K562 (cell line): ENCODE data around the gene FMNL2. TPM values are rescaled to one million over a fixed set of nuclear protein-coding genes. Genes with fewer than 3 reads are reported as not detected.

Source experiments
- ATAC-seq: fragments of 200-7000 bp; cut with Tn5 transposase; 3 replicates; pipeline ENCODE4 v1.9.1; 2020; ENCODE audit warnings: moderate library complexity
- BruUV-seq: library from RNA; stranded (reverse); fragments of 400-500 nt; replicated peaks from 2 replicates; lab custom pipeline; 2021; lab: Mats Ljungman, UMichigan
- CTCF ChIA-PET: fragments of 300-600 bp; formaldehyde crosslinking; extraction: SDS; loops from one replicate; lab custom pipeline; 2021; ENCODE audit warnings: low intra/inter-chr PET ratio; lab: Yijun Ruan, JAX
- POLR2A ChIA-PET: fragments of 300-600, 350-650 bp; sonication (Branson Sonifier 250); formaldehyde crosslinking; extraction: SDS; loops from one replicate; lab custom pipeline; 2021; ENCODE audit warnings: antibody characterized with exemption, inconsistent platforms; lab: Yijun Ruan, JAX
- DNase-seq, 4 experiments: peaks; one replicate each; pipeline versions ENCODE4 v3.0.0 to v3.0.0-alpha.2; 2011 to 2018; ENCODE audit warnings: low spot score in 3 of 4, mixed read lengths in 3 of 4; ENCODE audit errors: extremely low read depth in 1 of 4
- FAIRE-seq: peaks from 2 replicates; lab custom pipeline; 2011; peaks lifted over from hg19 to GRCh38; lab: Jason Lieb, UNC
- H2AFZ ChIP-seq: 2 replicates; pipeline ENCODE4 v1.6.0; 2011; ENCODE audit warnings: low read depth, low read length, control low read depth, inconsistent platforms
- H3K27ac ChIP-seq: fragments of 200-600 bp; 3 replicates; pipeline ENCODE4 v1.8.0; 2011; ENCODE audit warnings: low read depth, mild to moderate bottlenecking, control low read depth, inconsistent platforms, low read length, moderate library complexity, mixed read lengths; ENCODE audit errors: extremely low read depth
- H3K27me3 ChIP-seq, 2 experiments: fragments of 300-600 bp in 1 of 2; 2 replicates in 1 of 2; 3 replicates in 1 of 2; pipeline versions ENCODE4 v1.6.0 to v1.8.0; 2011; ENCODE audit warnings: inconsistent platforms in 2 of 2, low read length in 2 of 2, mild to moderate bottlenecking in 1 of 2, mixed read lengths in 1 of 2, moderate library complexity in 1 of 2; ENCODE audit not compliant: control insufficient read depth in 2 of 2, insufficient read depth in 2 of 2
- H3K36me3 ChIP-seq: fragments of 300-600 bp; 3 replicates; pipeline ENCODE4 v1.8.0; 2011; ENCODE audit warnings: mild to moderate bottlenecking, low read length, inconsistent platforms; ENCODE audit not compliant: control insufficient read depth, insufficient read depth
- H3K4me1 ChIP-seq, 2 experiments: fragments of 200-600 bp in 1 of 2; replicated peaks in 1 of 2; 2 replicates in 1 of 2; 3 replicates in 1 of 2; pipeline versions ENCODE4 v1.5.1 to v1.8.0; 2011; ENCODE audit warnings: inconsistent platforms in 2 of 2, low read length in 2 of 2, mild to moderate bottlenecking in 1 of 2, mixed read lengths in 1 of 2, moderate library complexity in 1 of 2; ENCODE audit not compliant: control insufficient read depth in 2 of 2, insufficient read depth in 2 of 2
- H3K4me2 ChIP-seq: 2 replicates; pipeline ENCODE4 v1.6.1; 2011; ENCODE audit warnings: low read length, control low read depth, inconsistent platforms, mixed read lengths; ENCODE audit not compliant: insufficient read depth
- H3K4me3 ChIP-seq: fragments of 200-600 bp; sonication (generic), shearing (Covaris generic); 2 replicates; pipeline ENCODE4 v1.5.1; 2016; ENCODE audit warnings: control low read depth, inconsistent platforms
- H3K79me2 ChIP-seq: fragments of 200-600 bp; 3 replicates; pipeline ENCODE4 v1.8.0; 2011; ENCODE audit warnings: low read length, inconsistent platforms; ENCODE audit not compliant: control insufficient read depth, insufficient read depth
- H3K9ac ChIP-seq, 2 experiments: 2 replicates each; pipeline versions ENCODE4 v1.6.0 to v1.6.1; 2011; ENCODE audit warnings: low read depth in 2 of 2, low read length in 2 of 2, control low read depth in 1 of 2, inconsistent platforms in 1 of 2, mild to moderate bottlenecking in 1 of 2, mixed read lengths in 1 of 2; ENCODE audit not compliant: insufficient read depth in 1 of 2
- H3K9me1 ChIP-seq: one replicate; pipeline ENCODE4 v1.6.0; 2011; ENCODE audit warnings: inconsistent platforms, mild to moderate bottlenecking, low read length, moderate library complexity; ENCODE audit not compliant: control insufficient read depth, insufficient read depth
- H3K9me3 ChIP-seq: replicated peaks from 2 replicates; pipeline ENCODE4 v1.5.1; 2011; ENCODE audit warnings: low read depth, low read length, inconsistent platforms; ENCODE audit not compliant: control insufficient read depth, insufficient read depth
- H4K20me1 ChIP-seq: replicated peaks from 2 replicates; pipeline ENCODE4 v1.6.1; 2011; ENCODE audit warnings: low read length, inconsistent platforms, mixed read lengths; ENCODE audit not compliant: control insufficient read depth, insufficient read depth
- C11orf30 ChIP-seq: fragments of 450-650 bp; IDR thresholded peaks from 2 replicates; pipeline ENCODE4 v1.6.1; 2016; ENCODE audit warnings: low read depth, mild to moderate bottlenecking
- CC2D1A ChIP-seq: fragments of 450-650 bp; IDR thresholded peaks from 2 replicates; pipeline ENCODE4 v1.6.1; 2017; ENCODE audit warnings: mild to moderate bottlenecking
- EGR1 ChIP-seq: fragments of 450-650 bp; conservative IDR thresholded peaks from 2 replicates; pipeline ENCODE4 v1.6.1; 2017; ENCODE audit warnings: mild to moderate bottlenecking
- ELF4 ChIP-seq: fragments of 450-650 bp; formaldehyde crosslinking; IDR thresholded peaks from 2 replicates; pipeline ENCODE4 v1.4.0; 2022; ENCODE audit warnings: missing genetic modification characterization
- FOXA3 ChIP-seq, 2 experiments: fragments of 450-650 bp in 1 of 2; sonication (generic) in 1 of 2; formaldehyde crosslinking; IDR thresholded peaks in 1 of 2; conservative IDR thresholded peaks in 1 of 2; 2 replicates each; pipeline versions ENCODE4 v1.4.0 to v1.8.0; 2020 to 2022; ENCODE audit warnings: mild to moderate bottlenecking in 2 of 2, missing genetic modification reagents in 1 of 2
- KAT8 ChIP-seq: fragments of 450-650 bp; IDR thresholded peaks from 2 replicates; pipeline ENCODE4 v1.6.1; 2016; ENCODE audit warnings: low read depth, mild to moderate bottlenecking
- L3MBTL2 ChIP-seq: fragments of 450-650 bp; IDR thresholded peaks from 2 replicates; pipeline ENCODE4 v1.6.1; 2016; ENCODE audit warnings: mild to moderate bottlenecking, moderate library complexity
- MIER1 ChIP-seq: fragments of 450-650 bp; IDR thresholded peaks from 2 replicates; pipeline ENCODE4 v1.6.1; 2016; ENCODE audit warnings: antibody characterized with exemption, mild to moderate bottlenecking, low read depth
- MTA3 ChIP-seq: fragments of 450-650 bp; formaldehyde crosslinking; IDR thresholded peaks from 2 replicates; pipeline ENCODE4 v1.6.1; 2017; ENCODE audit warnings: mild to moderate bottlenecking, borderline replicate concordance
- NONO ChIP-seq, 2 experiments: fragments of 200-400 bp in 1 of 2; fragments of 450-650 bp in 1 of 2; formaldehyde crosslinking in 1 of 2; IDR thresholded peaks; 2 replicates each; pipeline ENCODE4 v1.6.1; 2017; ENCODE audit warnings: low read depth in 2 of 2, mild to moderate bottlenecking in 2 of 2, moderate library complexity in 2 of 2, low read length in 1 of 2
- RB1 ChIP-seq: fragments of 450-650 bp; IDR thresholded peaks from 2 replicates; pipeline ENCODE4 v1.6.1; 2017; ENCODE audit warnings: low read depth, mild to moderate bottlenecking
- ZNF3 ChIP-seq: fragments of 250-450 bp; sonication (Bioruptor Pico); IDR thresholded peaks from 2 replicates; pipeline ENCODE4 v1.5.0; 2021; ENCODE audit warnings: mild to moderate bottlenecking, moderate library complexity
- WGBS: fragments of 100-300 bp; shearing (Covaris generic); methylation state at CpG from one replicate; pipeline ENCODE4 v1.1.6; 2016; ENCODE audit warnings: low coverage, mixed read lengths; ENCODE audit not compliant: insufficient coverage; ENCODE audit errors: missing lambda C conversion rate; 5-methylcytosine and 5-hydroxymethylcytosine counted together
- in situ Hi-C: fragments of 300-500 bp; cut with MboI; formaldehyde crosslinking; loops from 4 replicates; pipeline ENCODE4 v1.15.0; 2018; ENCODE audit warnings: inconsistent platforms, mixed read lengths
- intact Hi-C: fragments of 100-400 bp; cut with micrococcal nuclease; formaldehyde crosslinking; loops from 2 replicates; pipeline ENCODE4 v1.14.2; 2022
- polyA plus RNA-seq, 8 experiments: library from polyadenylated mRNA; depleted of rRNA in 4 of 8; stranded (reverse) in 5 of 8; unstranded in 3 of 8; fragments of >200 nt; fragmentation: Nextera tagmentation in 2 of 8; fragmentation: Illumina TruSeq in 1 of 8; extraction: Ambion mirVana in 2 of 8; extraction: Trizol in 1 of 8; gene quantifications; 2 replicates each; pipeline versions ENCODE4 v1.2.1 to v1.2.3, GENCODE V29; 2011 to 2014; ENCODE audit warnings: inconsistent platforms in 1 of 8, missing spikeins in 1 of 8
- total RNA-seq, 7 experiments: library from RNA; depleted of rRNA in 6 of 7; stranded (reverse); fragments of >200 nt in 6 of 7; fragmentation: Illumina TruSeq in 2 of 7; extraction: Trizol in 2 of 7; gene quantifications; 2 replicates each; pipeline versions ENCODE4 v1.2.1 to v1.2.3, GENCODE V29; 2011 to 2021; ENCODE audit warnings: low replicate concordance in 1 of 7
- TF ChIP-seq, protein P1 (sequence below): fragments of 450-650 bp; IDR thresholded peaks from 2 replicates; pipeline ENCODE4 v1.6.1; 2014; ENCODE audit warnings: low read depth, mild to moderate bottlenecking, moderate library complexity, borderline replicate concordance
- TF ChIP-seq, protein P2 (sequence below): fragments of 450-650 bp; formaldehyde crosslinking; IDR thresholded peaks from 2 replicates; pipeline ENCODE4 v1.4.0; 2022; ENCODE audit warnings: missing genetic modification characterization
- TF ChIP-seq, protein P3 (sequence below): sonication (generic); formaldehyde crosslinking; IDR thresholded peaks from 2 replicates; pipeline ENCODE4 v1.4.0; 2020; ENCODE audit warnings: mild to moderate bottlenecking, missing genetic modification reagents

FMNL2 gene
- total and polyA plus RNA-seq, 9 of the 15 experiments (the other 6 are each of a cell fraction or from before 2014, with no cell fraction given), result 0.15 to 0.49 (median 0.24) TPM; not detected in 1

DNA sequence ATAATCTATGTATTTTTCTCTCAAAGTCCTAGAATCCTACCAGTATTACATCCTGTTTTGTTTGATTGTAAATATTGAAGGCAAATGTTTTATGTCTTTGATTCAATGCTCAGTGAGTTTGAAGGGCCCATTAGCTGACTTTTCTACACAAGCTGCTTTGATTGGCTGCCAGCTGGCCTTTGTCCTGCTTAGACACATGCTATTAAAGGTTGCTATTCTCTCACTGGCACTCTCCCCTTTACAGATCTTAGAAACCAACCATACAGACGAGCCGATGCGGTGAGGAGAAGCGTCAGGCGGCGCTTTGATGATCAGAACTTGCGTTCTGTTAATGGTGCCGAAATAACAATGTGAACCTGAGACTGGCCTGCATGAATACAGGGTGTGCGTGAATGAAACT, 312.6 kb downstream of the FMNL2 start:
- Histone ChIP-seq H3K36me3 (peaks cover 13% of the 10 kb centered on the region; the same call in 2 of the 3 replicates), H3K4me2 (no peak overlapping the region), H4K20me1 (no peaks in the 10 kb centered on the region), H3K9me1 (no peaks in the 10 kb centered on the region), H3K27ac (no peak overlapping the region), H3K9me3 (no peaks in the 10 kb centered on the region), H3K9ac (no peak overlapping the region), H3K4me1 (no peaks in the 10 kb centered on the region), H2AFZ (no peak overlapping the region), H3K4me3 (no peak overlapping the region), H3K79me2 (no peaks in the 10 kb centered on the region), H3K27me3 (no peaks in the 10 kb centered on the region)
- no peak for FAIRE-seq
- in situ Hi-C loops (no loop called here), intact Hi-C loops (no loop called here)
- POLR2A ChIA-PET, result interaction anchor here (0.6 to 1.7 kb wide), 5 partner anchors 10 to 71 kb away, joined by 3 to 4 read pairs (median 3); partner anchors contain the start of gene ARL6IP6
- no peak for DNase-seq
- no peak for ATAC-seq
- WGBS, result 93% methylated on average over 9 of the region's 9 CpGs
- CTCF ChIA-PET, result no interaction called here
- TF ChIP-seq C11orf30 (no peak), ZNF3 (CRISPR knock-in tag) (no peak), NONO (IDR thresholded peaks at IDR 0.05; ENCODE audit: low read depth in 2 of 2, low read length in 1 of 2) (no peak), MTA3 (no peak), EGR1 (no peak), RB1 (no peak), CC2D1A (no peak), L3MBTL2 (no peak), FOXA3 (CRISPR knock-in tag; conservative IDR thresholded peaks at IDR 0.05 in 1 of 2, IDR thresholded peaks at IDR 0.05 in 1 of 2) (no peak), MIER1 (no peak), KAT8 (no peak), ELF4 (CRISPR knock-in tag) (no peak)
- TF ChIP-seq, protein P1, sequence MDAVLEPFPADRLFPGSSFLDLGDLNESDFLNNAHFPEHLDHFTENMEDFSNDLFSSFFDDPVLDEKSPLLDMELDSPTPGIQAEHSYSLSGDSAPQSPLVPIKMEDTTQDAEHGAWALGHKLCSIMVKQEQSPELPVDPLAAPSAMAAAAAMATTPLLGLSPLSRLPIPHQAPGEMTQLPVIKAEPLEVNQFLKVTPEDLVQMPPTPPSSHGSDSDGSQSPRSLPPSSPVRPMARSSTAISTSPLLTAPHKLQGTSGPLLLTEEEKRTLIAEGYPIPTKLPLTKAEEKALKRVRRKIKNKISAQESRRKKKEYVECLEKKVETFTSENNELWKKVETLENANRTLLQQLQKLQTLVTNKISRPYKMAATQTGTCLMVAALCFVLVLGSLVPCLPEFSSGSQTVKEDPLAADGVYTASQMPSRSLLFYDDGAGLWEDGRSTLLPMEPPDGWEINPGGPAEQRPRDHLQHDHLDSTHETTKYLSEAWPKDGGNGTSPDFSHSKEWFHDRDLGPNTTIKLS, result no peak
- TF ChIP-seq, protein P2, sequence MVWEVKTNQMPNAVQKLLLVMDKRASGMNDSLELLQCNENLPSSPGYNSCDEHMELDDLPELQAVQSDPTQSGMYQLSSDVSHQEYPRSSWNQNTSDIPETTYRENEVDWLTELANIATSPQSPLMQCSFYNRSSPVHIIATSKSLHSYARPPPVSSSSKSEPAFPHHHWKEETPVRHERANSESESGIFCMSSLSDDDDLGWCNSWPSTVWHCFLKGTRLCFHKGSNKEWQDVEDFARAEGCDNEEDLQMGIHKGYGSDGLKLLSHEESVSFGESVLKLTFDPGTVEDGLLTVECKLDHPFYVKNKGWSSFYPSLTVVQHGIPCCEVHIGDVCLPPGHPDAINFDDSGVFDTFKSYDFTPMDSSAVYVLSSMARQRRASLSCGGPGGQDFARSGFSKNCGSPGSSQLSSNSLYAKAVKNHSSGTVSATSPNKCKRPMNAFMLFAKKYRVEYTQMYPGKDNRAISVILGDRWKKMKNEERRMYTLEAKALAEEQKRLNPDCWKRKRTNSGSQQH (CRISPR knock-in tag), result no peak
- TF ChIP-seq, protein P3, sequence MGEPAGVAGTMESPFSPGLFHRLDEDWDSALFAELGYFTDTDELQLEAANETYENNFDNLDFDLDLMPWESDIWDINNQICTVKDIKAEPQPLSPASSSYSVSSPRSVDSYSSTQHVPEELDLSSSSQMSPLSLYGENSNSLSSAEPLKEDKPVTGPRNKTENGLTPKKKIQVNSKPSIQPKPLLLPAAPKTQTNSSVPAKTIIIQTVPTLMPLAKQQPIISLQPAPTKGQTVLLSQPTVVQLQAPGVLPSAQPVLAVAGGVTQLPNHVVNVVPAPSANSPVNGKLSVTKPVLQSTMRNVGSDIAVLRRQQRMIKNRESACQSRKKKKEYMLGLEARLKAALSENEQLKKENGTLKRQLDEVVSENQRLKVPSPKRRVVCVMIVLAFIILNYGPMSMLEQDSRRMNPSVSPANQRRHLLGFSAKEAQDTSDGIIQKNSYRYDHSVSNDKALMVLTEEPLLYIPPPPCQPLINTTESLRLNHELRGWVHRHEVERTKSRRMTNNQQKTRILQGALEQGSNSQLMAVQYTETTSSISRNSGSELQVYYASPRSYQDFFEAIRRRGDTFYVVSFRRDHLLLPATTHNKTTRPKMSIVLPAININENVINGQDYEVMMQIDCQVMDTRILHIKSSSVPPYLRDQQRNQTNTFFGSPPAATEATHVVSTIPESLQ (CRISPR knock-in tag), result no peak
- no TSS peak for BruUV-seq
